Glomerular endothelial cell (primary cell): Measurements from ENCODE around the gene STRA6. TPM values are rescaled to one million over a fixed set of nuclear protein-coding genes. Genes with fewer than 3 reads are reported as not detected.
A peak's percentile ranks its signal among the peaks of the same experiment; 100 is the strongest.

Experiments used
- DNase-seq: peaks from one replicate; pipeline ENCODE4 v3.0.0-alpha.2; 2011; ENCODE audit warnings: low read depth, low spot score; ENCODE audit errors: extremely low read depth
- total RNA-seq: library from RNA; depleted of rRNA; stranded (reverse); fragments of >200 nt; gene quantifications from 2 replicates; pipeline ENCODE4 v1.2.3, GENCODE V29; 2015

Gene STRA6
- total RNA-seq, 1 donor from 2014 or later, result 1.6 TPM

GRCh38 chr15:74228723-74229081 is 26.1 kb upstream of the STRA6 start:
- DNase-seq, result no peak

GRCh38 chr15:74227968-74228722 is 25.6 kb upstream of the STRA6 start:
- no peak for DNase-seq

GRCh38 chr15:74226761-74227540 is 24.4 kb upstream of the STRA6 start:
- no peak for DNase-seq

- no peak for DNase-seq
These were observed 23.3 kb upstream of the STRA6 start for GRCh38 chr15:74225928-74226327.

GRCh38 chr15:74222240-74223119 is 19.9 kb upstream of the STRA6 start:
- no peak for DNase-seq

- no peak for DNase-seq
These were observed 19.0 kb upstream of the STRA6 start for GRCh38 chr15:74221399-74222239.

- no peak for DNase-seq
These were observed 18.1 kb upstream of the STRA6 start for GRCh38 chr15:74220475-74221248.

- DNase-seq, result no peak
These were observed 15.6 kb upstream of the STRA6 start for GRCh38 chr15:74217907-74218885.

GRCh38 chr15:74216949-74217348 is 14.4 kb upstream of the STRA6 start:
- DNase-seq, result no peak

GRCh38 chr15:74215958-74216357 is 13.4 kb upstream of the STRA6 start:
- no peak for DNase-seq

- DNase-seq, result no peak
These were observed 11.9 kb upstream of the STRA6 start for GRCh38 chr15:74214324-74215021.

GRCh38 chr15:74213858-74214284 is 11.3 kb upstream of the STRA6 start:
- DNase-seq, result no peak

GRCh38 chr15:74212494-74212893 is 9.9 kb upstream of the STRA6 start:
- no peak for DNase-seq

GRCh38 chr15:74211656-74212055 is 9.1 kb upstream of the STRA6 start:
- no peak for DNase-seq

- DNase-seq, result no peak
These were observed 8.1 kb upstream of the STRA6 start for GRCh38 chr15:74210729-74211128.

GRCh38 chr15:74209997-74210671 is 7.5 kb upstream of the STRA6 start:
- DNase-seq, result peak; percentile 54

GRCh38 chr15:74209560-74209958 is 7.0 kb upstream of the STRA6 start:
- no peak for DNase-seq
